Transverse colon (tissue), 4 donors: ENCODE results near the gene RUNX1. TPM values are rescaled to one million over a fixed set of nuclear protein-coding genes. Genes with fewer than 3 reads are reported as not detected.
A peak's percentile ranks its signal among the peaks of the same experiment; 100 is the strongest.

Experiments used
- DNase-seq: peaks from one replicate; pipeline ENCODE4 v3.0.0-alpha.2; 2019
- H3K27ac ChIP-seq, 4 donors: fragments of 200-600 bp; sonication (generic); 2 replicates each; pipeline ENCODE4 v1.5.1; 2016 to 2018; ENCODE audit warnings: inconsistent platforms in 4 of 4
- H3K27me3 ChIP-seq: fragments of 200-600 bp; sonication (generic); 2 replicates; pipeline ENCODE4 v1.5.1; 2017; ENCODE audit warnings: inconsistent platforms
- H3K36me3 ChIP-seq, 4 donors: fragments of 200-600 bp; sonication (generic); 2 replicates each; pipeline ENCODE4 v1.5.1; 2017 to 2019; ENCODE audit warnings: inconsistent platforms in 4 of 4
- H3K4me1 ChIP-seq, 4 donors: fragments of 200-600 bp; sonication (generic); 2 replicates each; pipeline ENCODE4 v1.5.1; 2017 to 2020; ENCODE audit warnings: inconsistent platforms in 4 of 4
- H3K4me3 ChIP-seq, 4 donors: fragments of 200-600 bp; sonication (generic); 1 replicate in 1 of 4; 2 replicates in 3 of 4; pipeline versions ENCODE4 v1.5.1 to v1.6.1; 2017 to 2019; ENCODE audit warnings: inconsistent platforms in 4 of 4
- H3K9me3 ChIP-seq, 2 donors: fragments of 200-600 bp; sonication (generic); 2 replicates each; pipeline ENCODE4 v1.5.1; 2017 to 2019; ENCODE audit warnings: inconsistent platforms in 2 of 2
- EP300 ChIP-seq: sonication (generic); formaldehyde crosslinking; IDR thresholded peaks from one replicate; pipeline ENCODE4 v1.6.1; 2017; ENCODE audit warnings: antibody characterized with exemption, low read depth
- POLR2A ChIP-seq: fragments of 450-650 bp; IDR thresholded peaks from one replicate; pipeline ENCODE4 v1.6.1; 2016; ENCODE audit warnings: antibody characterized with exemption, mild to moderate bottlenecking, moderate library complexity
- POLR2AphosphoS5 ChIP-seq, 3 donors: sonication (generic); formaldehyde crosslinking; IDR thresholded peaks; one replicate each; pipeline ENCODE4 v1.6.1; 2016; ENCODE audit warnings: antibody characterized with exemption in 3 of 3
- WGBS, 2 donors: methylation state at CpG; one replicate each; pipeline ENCODE4 v1.1.5; 2018; ENCODE audit warnings: low coverage in 1 of 2; 5-methylcytosine and 5-hydroxymethylcytosine counted together
- in situ Hi-C, 4 donors: fragments of 200-750 bp; cut with MboI; loops; one replicate each; pipeline versions ENCODE4 v1.15.0 to v1.15.1; 2017; ENCODE audit warnings: low sequenced_read_pairs in 3 of 4, low pct_ligation_motif_present in 1 of 4, low pct_unique_long_range_greater_than_20kb in 1 of 4
- intact Hi-C: fragments of 100-400 bp; cut with DNase I; formaldehyde crosslinking; loops from one replicate; pipeline ENCODE4 v1.15.1; 2023; ENCODE audit warnings: low total_unique reads
- total RNA-seq, 4 donors: library from RNA; depleted of rRNA; stranded (reverse); fragments of >200 nt; gene quantifications; one replicate each; pipeline ENCODE4 v1.1.0, GENCODE V29; 2016
- TF ChIP-seq, protein P1 (sequence below), 5 experiments: fragments of 200-600 bp in 3 of 5; fragments of 450-650 bp in 2 of 5; sonication (generic) in 3 of 5; IDR thresholded peaks; 1 replicate in 2 of 5; 2 replicates in 3 of 5; pipeline ENCODE4 v1.5.1; 2016 to 2017; ENCODE audit warnings: antibody characterized with exemption in 5 of 5, inconsistent platforms in 3 of 5, mild to moderate bottlenecking in 2 of 5, moderate library complexity in 1 of 5

RUNX1 gene
- total RNA-seq, 4 donors from 2014 or later, result 8.3 to 60.1 (median 34.7) TPM

DNA sequence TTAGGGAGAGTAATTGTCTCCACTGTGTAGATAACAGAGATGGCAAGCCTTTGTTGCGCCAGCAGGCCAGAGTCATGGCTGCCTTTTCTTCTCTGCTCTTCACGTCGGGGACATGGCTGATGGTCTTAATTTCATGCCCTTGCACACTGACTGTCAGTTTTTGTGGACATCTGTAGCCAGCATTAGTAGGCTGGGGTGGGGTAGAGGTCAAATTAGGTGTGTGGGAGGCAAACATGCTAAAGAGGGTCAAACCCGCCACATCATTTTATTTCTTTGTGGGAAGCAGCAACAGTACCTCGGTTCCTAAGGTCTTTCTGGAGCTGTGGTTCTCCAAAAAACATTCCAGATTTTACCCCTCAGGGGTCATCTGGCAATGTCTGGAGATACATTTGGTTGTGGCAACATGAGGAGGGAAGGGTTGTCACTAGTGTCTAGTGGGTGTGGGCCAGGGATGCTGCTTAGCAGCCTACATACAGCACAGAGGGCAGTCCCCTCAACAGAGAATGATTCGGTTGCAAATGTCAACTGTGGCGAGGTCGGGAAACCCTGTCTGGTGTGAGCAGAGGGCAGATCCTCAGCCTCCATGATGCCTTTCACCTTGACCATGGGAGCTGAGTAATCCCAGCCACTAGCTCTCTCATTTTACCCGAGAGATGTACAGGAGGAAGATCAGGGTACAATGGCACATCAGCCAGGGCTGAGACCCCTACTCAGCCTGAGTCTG is 14.7 kb downstream of the RUNX1 start:
- intact Hi-C loops, result no loop called here
- H3K4me3 ChIP-seq, result no peak overlapping the region

DNA sequence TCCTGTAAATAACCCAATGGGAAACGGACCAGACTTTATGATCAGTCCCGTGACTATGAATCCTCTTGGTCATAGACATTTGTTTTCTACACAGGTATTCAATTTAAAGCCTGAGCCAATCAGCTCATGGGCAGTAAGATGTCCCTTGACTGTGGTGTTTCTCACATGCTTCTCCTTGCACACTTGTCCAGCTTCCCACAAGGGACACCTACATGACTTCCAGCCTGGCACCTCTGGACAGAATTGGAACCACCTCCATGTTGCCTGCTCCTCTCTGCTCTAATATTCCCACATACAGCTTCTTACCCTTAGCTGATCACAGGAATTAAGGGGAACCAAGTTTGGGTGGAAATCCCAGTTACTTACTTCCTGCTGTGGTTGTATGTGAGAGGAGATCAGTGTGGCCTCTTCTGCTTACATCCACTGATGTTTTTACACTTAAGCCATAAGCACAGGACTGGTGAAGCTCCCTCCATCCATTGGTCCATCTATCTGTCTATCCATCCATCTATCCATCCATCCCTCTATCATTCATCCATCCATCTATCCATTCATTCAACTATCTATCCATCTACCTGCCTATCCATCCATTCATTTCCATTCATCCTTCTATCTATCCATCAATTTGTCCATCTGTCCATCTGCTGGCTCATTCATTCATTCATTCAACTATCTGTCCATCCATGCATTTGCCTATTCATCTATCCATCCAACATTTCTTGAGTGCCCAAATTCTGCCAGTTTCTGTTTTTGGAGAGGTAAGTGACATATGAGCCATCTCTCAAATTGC is 16.4 kb downstream of the RUNX1 start:
- in situ Hi-C loops, result no loop called here
- Histone ChIP-seq H3K4me3 (no peak overlapping the region), H3K27me3 (no peaks in the 10 kb centered on the region), H3K4me1 (peaks cover 0 to 6% (median 3%) of the 10 kb centered on the region in 4 donors), H3K27ac (no peak overlapping the region), H3K9me3 (no peaks in the 10 kb centered on the region), H3K36me3 (no peaks in the 10 kb centered on the region)
- intact Hi-C loops, result no loop called here
- TF ChIP-seq POLR2A, result no peak
- TF ChIP-seq, protein P1, sequence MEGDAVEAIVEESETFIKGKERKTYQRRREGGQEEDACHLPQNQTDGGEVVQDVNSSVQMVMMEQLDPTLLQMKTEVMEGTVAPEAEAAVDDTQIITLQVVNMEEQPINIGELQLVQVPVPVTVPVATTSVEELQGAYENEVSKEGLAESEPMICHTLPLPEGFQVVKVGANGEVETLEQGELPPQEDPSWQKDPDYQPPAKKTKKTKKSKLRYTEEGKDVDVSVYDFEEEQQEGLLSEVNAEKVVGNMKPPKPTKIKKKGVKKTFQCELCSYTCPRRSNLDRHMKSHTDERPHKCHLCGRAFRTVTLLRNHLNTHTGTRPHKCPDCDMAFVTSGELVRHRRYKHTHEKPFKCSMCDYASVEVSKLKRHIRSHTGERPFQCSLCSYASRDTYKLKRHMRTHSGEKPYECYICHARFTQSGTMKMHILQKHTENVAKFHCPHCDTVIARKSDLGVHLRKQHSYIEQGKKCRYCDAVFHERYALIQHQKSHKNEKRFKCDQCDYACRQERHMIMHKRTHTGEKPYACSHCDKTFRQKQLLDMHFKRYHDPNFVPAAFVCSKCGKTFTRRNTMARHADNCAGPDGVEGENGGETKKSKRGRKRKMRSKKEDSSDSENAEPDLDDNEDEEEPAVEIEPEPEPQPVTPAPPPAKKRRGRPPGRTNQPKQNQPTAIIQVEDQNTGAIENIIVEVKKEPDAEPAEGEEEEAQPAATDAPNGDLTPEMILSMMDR (IDR thresholded peaks at IDR 0.05), result no peak
- TF ChIP-seq POLR2AphosphoS5 (IDR thresholded peaks at IDR 0.05), result no peak
- TF ChIP-seq EP300, result no peak
- DNase-seq, result no peak
- WGBS, 2 donors, result 91 to 100% methylated on average over 2 of the region's 2 CpGs

More for the DNA sequence above, 14.7 kb downstream of the RUNX1 start:
- no peaks in the 10 kb centered on the region for H3K27me3 ChIP-seq
- no peaks in the 10 kb centered on the region for H3K9me3 ChIP-seq
- in situ Hi-C loops, result no loop called here
- TF ChIP-seq POLR2A (no peak), POLR2AphosphoS5 (IDR thresholded peaks at IDR 0.05) (no peak), EP300 (no peak)
- TF ChIP-seq, protein P1 (IDR thresholded peaks at IDR 0.05), result no peak
- H3K36me3 ChIP-seq, result no peaks in the 10 kb centered on the region
- H3K4me1 ChIP-seq, result peaks cover 0 to 7% (median 0%) of the 10 kb centered on the region in 4 donors
- no peak overlapping the region for H3K27ac ChIP-seq
- DNase-seq, result no peak
- 89% methylated on average over 9 of the region's 9 CpGs; no CpG with 5 or more reads in 1 of the 2 donors for WGBS, 2 donors

DNA sequence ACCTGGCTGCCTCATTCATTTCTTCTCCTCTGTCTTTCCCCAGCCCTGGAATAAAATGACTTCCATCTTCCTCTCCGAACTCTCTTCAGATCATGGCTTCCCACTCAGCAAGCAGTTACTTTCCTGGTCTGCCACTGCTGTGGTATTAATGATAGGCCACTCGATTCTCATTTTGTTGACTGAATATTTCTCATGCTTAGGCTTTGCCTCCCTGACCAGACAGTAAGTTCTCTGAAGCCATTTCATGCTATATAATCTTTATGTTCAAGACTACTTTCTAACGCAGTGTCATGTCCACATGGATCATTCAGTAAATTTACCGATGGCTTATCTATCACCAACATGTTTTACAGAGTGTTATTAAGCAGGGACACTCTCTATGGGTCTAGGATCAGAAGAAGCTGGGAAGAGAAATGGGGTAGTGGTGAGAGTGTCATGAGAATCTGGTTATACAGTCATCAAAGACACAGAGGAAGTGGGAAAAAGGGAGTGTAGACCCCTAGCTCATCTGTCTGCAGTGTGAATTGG is 20.6 kb downstream of the RUNX1 start:
- no peak for DNase-seq
- Histone ChIP-seq H3K4me3 (no peak overlapping the region), H3K27ac (peak overlapping the region in 2 of 4 donors; percentile 4 to 30), H3K36me3 (no peaks in the 10 kb centered on the region), H3K9me3 (no peaks in the 10 kb centered on the region), H3K27me3 (no peaks in the 10 kb centered on the region), H3K4me1 (peaks cover 0 to 20% (median 16%) of the 10 kb centered on the region in 4 donors)
- in situ Hi-C loops (no loop called here), intact Hi-C loops (no loop called here)
- TF ChIP-seq, protein P1 (IDR thresholded peaks at IDR 0.05), result no peak
- no peak for TF ChIP-seq POLR2A
- TF ChIP-seq POLR2AphosphoS5 (IDR thresholded peaks at IDR 0.05), result no peak
- no peak for TF ChIP-seq EP300
- WGBS, 2 donors, result 87 to 94% methylated on average over 3 to 4 of the region's 4 CpGs
